Liver (tissue), 9 donors: ENCODE data around the gene URI1. TPM values are rescaled to one million over a fixed set of nuclear protein-coding genes. Genes with fewer than 3 reads are reported as not detected.
A peak's percentile ranks its signal among the peaks of the same experiment; 100 is the strongest.
"Not testable (repeated sequence)": the region's sequence is repeated elsewhere in the genome, so short reads cannot be mapped to it uniquely, and the experiment has no call there.

Experiments
- DNase-seq: peaks from one replicate; pipeline ENCODE4 v3.0.0-alpha.2; 2017; ENCODE audit warnings: low spot score
- H3K27ac ChIP-seq, 2 donors: one replicate each; pipeline ENCODE4 v1.7.0; 2013; ENCODE audit warnings: inconsistent platforms in 2 of 2, low read length in 2 of 2, control low read depth in 1 of 2, low read depth in 1 of 2, mild to moderate bottlenecking in 1 of 2
- H3K27me3 ChIP-seq, 4 donors: one replicate each; pipeline versions ENCODE4 v1.6.1 to v1.7.0; 2013; ENCODE audit warnings: low read length in 3 of 4, inconsistent platforms in 1 of 4, mild to moderate bottlenecking in 1 of 4, moderate library complexity in 1 of 4; ENCODE audit not compliant: control insufficient read depth in 4 of 4, insufficient read depth in 4 of 4
- H3K36me3 ChIP-seq, 4 donors: one replicate each; pipeline versions ENCODE4 v1.6.1 to v1.7.0; 2013; ENCODE audit warnings: low read length in 3 of 4, mild to moderate bottlenecking in 3 of 4, low read depth in 1 of 4, moderate library complexity in 1 of 4; ENCODE audit not compliant: control insufficient read depth in 4 of 4, insufficient read depth in 3 of 4
- H3K4me1 ChIP-seq, 4 donors: one replicate each; pipeline versions ENCODE4 v1.6.1 to v1.7.0; 2013; ENCODE audit warnings: low read length in 3 of 4, mild to moderate bottlenecking in 3 of 4, moderate library complexity in 1 of 4; ENCODE audit not compliant: control insufficient read depth in 4 of 4, insufficient read depth in 4 of 4
- H3K4me3 ChIP-seq, 3 donors: one replicate each; pipeline versions ENCODE4 v1.6.1 to v1.7.0; 2013; ENCODE audit warnings: low read length in 3 of 3, control low read depth in 1 of 3, low read depth in 1 of 3, mild to moderate bottlenecking in 1 of 3
- H3K9ac ChIP-seq, 2 donors: one replicate each; pipeline ENCODE4 v1.7.0; 2013; ENCODE audit warnings: low read length in 2 of 2, mild to moderate bottlenecking in 2 of 2, moderate library complexity in 2 of 2, control low read depth in 1 of 2, low read depth in 1 of 2
- H3K9me3 ChIP-seq, 4 donors: one replicate each; pipeline versions ENCODE4 v1.6.1 to v1.7.0; 2013; ENCODE audit warnings: low read length in 3 of 4; ENCODE audit not compliant: control insufficient read depth in 4 of 4
- CTCF ChIP-seq: fragments of 150-350 bp; IDR thresholded peaks from 2 replicates; pipeline ENCODE4 v1.5.1; 2017; ENCODE audit warnings: improper control_type of control experiment, low read depth, low read length; ENCODE audit not compliant: missing input control
- EGR1 ChIP-seq, 2 donors: IDR thresholded peaks; 2 replicates each; pipeline ENCODE4 v1.6.1; 2016 to 2018; ENCODE audit warnings: antibody characterized with exemption in 2 of 2, low read depth in 2 of 2
- FOXA1 ChIP-seq: IDR thresholded peaks from 2 replicates; pipeline ENCODE4 v1.6.1; 2016; ENCODE audit warnings: antibody characterized with exemption
- GABPA ChIP-seq, 2 donors: IDR thresholded peaks in 1 of 2; conservative IDR thresholded peaks in 1 of 2; 2 replicates each; pipeline ENCODE4 v1.6.1; 2016; ENCODE audit warnings: antibody characterized with exemption in 2 of 2, mild to moderate bottlenecking in 1 of 2, moderate library complexity in 1 of 2
- HNF4A ChIP-seq, 2 donors: conservative IDR thresholded peaks; 2 replicates each; pipeline ENCODE4 v1.6.1; 2016; ENCODE audit warnings: antibody characterized with exemption in 2 of 2, mild to moderate bottlenecking in 2 of 2
- JUND ChIP-seq, 2 donors: IDR thresholded peaks; 2 replicates each; pipeline ENCODE4 v1.6.1; 2016; ENCODE audit warnings: antibody characterized with exemption in 2 of 2
- NR2F2 ChIP-seq: IDR thresholded peaks from 2 replicates; pipeline ENCODE4 v1.6.1; 2016; ENCODE audit warnings: antibody characterized with exemption
- RAD21 ChIP-seq, 2 donors: IDR thresholded peaks; 2 replicates each; pipeline ENCODE4 v1.6.1; 2016; ENCODE audit warnings: antibody characterized with exemption in 2 of 2, mild to moderate bottlenecking in 2 of 2
- RXRA ChIP-seq, 2 donors: IDR thresholded peaks; 2 replicates each; pipeline ENCODE4 v1.6.1; 2017 to 2018; ENCODE audit warnings: antibody characterized with exemption in 2 of 2, mild to moderate bottlenecking in 1 of 2
- TAF1 ChIP-seq: conservative IDR thresholded peaks from 2 replicates; pipeline ENCODE4 v1.6.1; 2016; ENCODE audit warnings: antibody characterized with exemption, mild to moderate bottlenecking
- YY1 ChIP-seq: IDR thresholded peaks from 2 replicates; pipeline ENCODE4 v1.6.1; 2016; ENCODE audit warnings: antibody characterized with exemption, mild to moderate bottlenecking
- WGBS: extraction: QIAGEN DNeasy Blood & Tissue Kit; methylation state at CpG from one replicate; pipeline ENCODE4 v1.1.7; 2013; 5-methylcytosine and 5-hydroxymethylcytosine counted together
- polyA plus RNA-seq, 2 donors: library from polyadenylated mRNA; stranded (reverse) in 1 of 2; unstranded in 1 of 2; fragments of 200-250 nt in 1 of 2; fragments of >200 nt in 1 of 2; fragmentation: Nextera tagmentation in 1 of 2; extraction: Ambion mirVana in 1 of 2; gene quantifications; one replicate each; pipeline versions ENCODE4 v1.2.1 to v1.2.3, GENCODE V29; 2013 to 2015
- total RNA-seq, 2 donors: library from RNA; depleted of rRNA; stranded (reverse); fragments of >200 nt; gene quantifications; one replicate each; pipeline ENCODE4 v1.2.3, GENCODE V29; 2014
- donor health status: healthy.
- donor health status: healthy.
- donor health status: healthy.
- donor health status: healthy.
- donor health status: healthy.

Gene URI1
- total and polyA plus RNA-seq, 4 donors, result 12.2 to 29.5 (median 15.7) TPM

GRCh38 chr19:29966142-29966541 is 24.1 kb downstream of the URI1 start:
- not testable (repeated sequence) for H3K27me3 ChIP-seq, H3K36me3 ChIP-seq, H3K4me3 ChIP-seq, DNase-seq, H3K9ac ChIP-seq, H3K9me3 ChIP-seq, H3K27ac ChIP-seq
- WGBS, result 88% methylated on average over 3 of the region's 3 CpGs
- peaks cover 2 to 12% (median 7%) of the 10 kb centered on the region in 4 donors for H3K4me1 ChIP-seq

- H3K27me3 ChIP-seq, result no peaks in the 10 kb centered on the region
- H3K36me3 ChIP-seq, result no peaks in the 10 kb centered on the region
- no peaks in the 10 kb centered on the region for H3K9me3 ChIP-seq
- DNase-seq, result no peak
- no peak overlapping the region for H3K4me3 ChIP-seq
- no peak overlapping the region for H3K9ac ChIP-seq
- no peak overlapping the region for H3K27ac ChIP-seq
- no peak for TF ChIP-seq TAF1
- TF ChIP-seq RAD21 (IDR thresholded peaks at IDR 0.05), result peak in 1 of 2 donors; percentile 35
- H3K4me1 ChIP-seq, result peaks cover 2 to 12% (median 7%) of the 10 kb centered on the region in 4 donors
These were observed 24.7 kb downstream of the URI1 start for GRCh38 chr19:29966588-29967249.

GRCh38 chr19:29967623-29968022 is 25.6 kb downstream of the URI1 start:
- no peak overlapping the region for H3K9ac ChIP-seq
- H3K36me3 ChIP-seq, result no peaks in the 10 kb centered on the region
- no peak for DNase-seq
- no peaks in the 10 kb centered on the region for H3K27me3 ChIP-seq
- H3K4me3 ChIP-seq, result no peak overlapping the region
- H3K4me1 ChIP-seq, result peaks cover 2 to 12% (median 7%) of the 10 kb centered on the region in 4 donors
- no peak overlapping the region for H3K27ac ChIP-seq
- H3K9me3 ChIP-seq, result no peaks in the 10 kb centered on the region
- 25% methylated on average over 3 of the region's 3 CpGs for WGBS
- peak in 1 of 2 donors; percentile 15 for TF ChIP-seq HNF4A (conservative IDR thresholded peaks at IDR 0.05)
- TF ChIP-seq YY1, result peak; percentile 56
- no peak for TF ChIP-seq TAF1
- TF ChIP-seq RXRA (IDR thresholded peaks at IDR 0.05), result peak; percentile 27 to 45

GRCh38 chr19:29969891-29970290 is 27.9 kb downstream of the URI1 start:
- Histone ChIP-seq H3K9ac (no peak overlapping the region), H3K27ac (no peak overlapping the region), H3K36me3 (no peaks in the 10 kb centered on the region), H3K4me3 (no peak overlapping the region), H3K27me3 (no peaks in the 10 kb centered on the region), H3K4me1 (peaks cover 0 to 12% (median 3%) of the 10 kb centered on the region in 4 donors), H3K9me3 (no peaks in the 10 kb centered on the region)
- TF ChIP-seq RXRA (IDR thresholded peaks at IDR 0.05) (no peak), JUND (IDR thresholded peaks at IDR 0.05) (no peak), EGR1 (IDR thresholded peaks at IDR 0.05; ENCODE audit: low read depth in 2 of 2) (no peak), NR2F2 (no peak), GABPA (IDR thresholded peaks at IDR 0.05 in 1 of 2, conservative IDR thresholded peaks at IDR 0.05 in 1 of 2) (no peak), FOXA1 (no peak), CTCF (no peak)
- WGBS, result 78% methylated on average over 3 of the region's 3 CpGs
- no peak for DNase-seq
